ENCODE results near the gene MARK2.

Gene MARK2

GRCh38 chr11:63937713-63938478 lies 99.0 kb downstream of the MARK2 start:
- peak; percentile 65 for DNase-seq

DNA sequence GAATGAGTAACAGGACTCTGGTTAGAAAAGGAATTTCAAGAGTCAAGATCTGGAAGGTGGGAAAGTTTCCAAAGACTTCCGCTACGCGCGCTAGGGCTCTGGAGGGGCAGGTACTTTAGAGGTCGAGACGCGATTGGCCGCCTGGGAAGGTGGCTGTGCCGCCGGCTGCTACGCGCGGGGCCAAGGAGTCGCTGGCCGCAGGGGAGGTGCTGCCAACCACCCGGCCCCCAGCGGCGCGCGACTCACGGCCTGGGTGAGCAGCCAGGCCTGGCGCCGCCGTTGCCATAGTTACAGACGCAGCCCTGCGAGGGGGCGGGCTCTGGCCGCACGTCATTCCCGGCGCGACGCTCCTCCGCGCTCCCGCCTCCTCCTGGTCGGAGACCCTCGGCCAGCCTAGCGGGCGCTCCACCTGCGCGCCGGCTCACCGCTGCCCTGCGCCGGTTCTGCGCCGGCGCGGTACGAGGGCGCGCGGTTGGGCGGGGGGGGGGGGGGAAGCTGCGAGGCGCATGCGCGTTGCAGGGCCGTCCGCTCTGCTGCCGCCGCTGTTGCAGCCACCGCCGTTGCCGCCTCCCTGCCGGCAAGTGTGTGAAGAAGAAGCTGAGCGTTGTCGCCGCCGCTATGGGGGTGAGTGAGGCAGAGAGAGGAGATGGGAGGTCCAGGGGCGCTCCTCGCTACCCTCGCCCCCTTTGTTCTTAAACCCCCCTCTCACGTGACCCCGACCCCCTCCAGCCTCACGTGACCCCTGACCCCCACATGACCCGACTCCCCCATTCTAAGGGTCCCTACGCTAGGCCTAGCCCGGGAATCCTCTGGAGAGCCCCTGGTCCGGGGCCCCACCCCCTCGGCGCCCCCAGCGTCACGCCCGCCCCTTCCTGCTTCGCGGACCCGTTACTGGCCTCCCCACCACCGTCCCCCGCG lies 99.8 kb downstream of the MARK2 start, which contains the start of gene NAA40:
Gene NAA40 (plus strand): TSS at position 524 of the 918 bp plus-strand sequence. CDS start 95 bp downstream, at position 619.
- DNase-seq: peak; percentile 98

DNA sequence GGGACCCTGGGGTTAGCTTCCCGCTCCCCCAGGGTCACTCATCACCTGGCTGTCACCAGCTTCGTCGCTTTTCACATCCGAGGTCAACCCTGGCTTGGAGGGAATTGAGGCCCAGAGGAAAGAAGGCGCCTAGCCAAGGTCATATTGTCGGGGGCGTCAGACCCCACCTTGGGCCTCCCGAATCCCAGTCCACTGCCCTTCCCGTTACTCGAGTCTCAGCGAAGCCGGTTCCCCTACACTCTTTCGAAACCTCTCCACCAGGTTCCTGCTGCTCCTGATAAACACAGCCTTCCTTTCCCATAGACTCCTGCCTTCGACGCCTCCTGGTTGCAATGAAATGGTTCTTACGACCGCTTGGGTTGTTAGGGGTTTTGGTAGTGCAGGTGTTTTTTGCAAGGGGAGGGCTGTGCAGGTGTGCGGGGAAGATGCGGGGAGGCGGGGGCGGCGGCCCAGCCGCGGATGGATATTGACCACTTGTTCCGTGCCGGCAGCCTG lies 100.5 kb downstream of the MARK2 start:
- DNase-seq: peak; percentile 42

DNA sequence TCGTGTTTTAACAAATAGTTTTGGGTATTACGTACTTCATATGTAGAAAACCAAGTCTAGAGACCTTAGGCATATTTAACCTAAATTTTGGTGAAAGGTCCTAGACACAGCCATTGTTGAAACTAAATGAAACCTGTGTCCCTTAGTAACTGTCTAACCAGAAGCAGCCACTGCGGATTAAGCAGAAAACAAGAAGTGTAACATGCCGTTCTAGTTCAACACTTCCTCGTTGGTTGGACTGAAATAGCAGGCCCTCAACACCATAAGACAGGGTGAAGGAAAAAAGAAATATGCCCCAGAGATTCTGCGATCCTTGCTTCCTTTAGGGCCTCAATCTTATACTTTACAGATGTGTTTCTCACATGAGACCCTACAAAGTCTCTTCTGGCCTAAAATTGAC lies 101.9 kb downstream of the MARK2 start:
- DNase-seq: no peak

DNA sequence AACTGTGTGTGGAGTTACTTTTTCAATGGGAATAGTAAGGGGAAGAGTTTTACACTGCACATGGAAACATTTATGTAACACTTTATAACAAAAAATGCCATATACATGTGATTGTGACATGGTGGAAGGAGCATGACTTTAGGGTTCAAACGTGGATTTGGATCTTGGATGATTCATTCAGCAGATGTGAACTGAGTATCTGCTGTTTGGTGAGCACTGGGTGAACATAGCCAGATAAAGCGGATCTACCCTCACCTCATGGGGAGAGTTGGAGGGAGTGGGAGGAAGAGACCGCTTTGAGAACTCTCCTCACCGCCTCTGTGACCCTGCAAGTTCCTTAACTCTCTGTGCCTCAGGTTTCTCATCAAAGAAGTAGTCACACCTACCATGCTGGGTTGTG lies 103.0 kb downstream of the MARK2 start:
- no peak for DNase-seq

DNA sequence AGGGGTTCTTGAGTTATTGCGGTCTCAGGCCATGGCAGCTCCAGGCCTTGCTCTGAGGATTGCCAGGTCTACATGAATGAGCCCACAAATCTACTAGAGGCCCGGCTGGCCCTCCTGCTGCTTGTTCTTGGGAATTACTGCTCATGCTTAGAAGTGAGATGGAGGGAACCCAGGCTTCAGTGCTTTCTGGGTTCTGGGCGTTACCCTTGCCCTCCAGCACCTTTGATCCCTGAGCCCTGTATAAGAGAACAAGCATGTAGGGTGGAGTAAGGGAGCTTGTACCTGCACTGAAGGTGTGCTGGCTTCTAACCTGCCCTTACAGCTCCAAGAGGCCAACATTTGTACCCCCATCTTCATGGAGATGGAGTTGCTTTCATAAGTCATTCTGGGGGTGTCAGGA lies 103.9 kb downstream of the MARK2 start:
- DNase-seq: no peak

GRCh38 chr11:63944987-63945386 lies 106.1 kb downstream of the MARK2 start:
- no peak for DNase-seq

DNA sequence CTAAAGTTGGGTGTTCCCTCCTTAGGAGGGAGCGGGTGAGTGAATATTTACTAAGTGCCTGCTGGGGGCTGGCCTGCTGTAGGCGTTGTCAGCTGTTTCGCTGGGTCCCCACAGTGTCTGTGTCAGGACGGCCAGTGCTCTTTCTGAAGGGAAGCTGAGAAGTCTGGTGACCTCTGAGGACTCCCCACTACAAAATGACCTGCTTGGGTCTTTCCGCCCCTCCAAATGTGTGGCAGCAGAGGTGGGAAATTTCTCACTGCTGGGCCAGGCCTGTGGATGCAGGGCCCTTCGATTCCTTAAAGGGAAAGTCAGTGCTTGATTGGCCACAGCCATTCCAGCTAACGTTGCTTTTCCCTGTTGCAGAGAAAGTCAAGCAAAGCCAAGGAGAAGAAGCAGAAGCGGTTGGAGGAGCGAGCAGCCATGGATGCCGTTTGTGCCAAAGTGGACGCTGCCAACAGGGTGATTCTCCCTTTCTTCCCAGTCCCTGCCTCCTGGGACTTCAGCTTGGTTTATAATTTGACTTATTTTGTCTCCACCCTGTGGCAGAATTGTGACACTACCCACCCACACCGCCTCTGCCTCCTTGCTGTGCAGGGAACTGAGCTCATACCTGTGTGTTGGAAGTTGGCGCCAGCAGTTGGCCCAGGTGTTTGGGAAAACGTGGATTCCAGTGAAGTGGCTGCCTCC lies 106.7 kb downstream of the MARK2 start:
- peak; percentile 65 for DNase-seq

DNA sequence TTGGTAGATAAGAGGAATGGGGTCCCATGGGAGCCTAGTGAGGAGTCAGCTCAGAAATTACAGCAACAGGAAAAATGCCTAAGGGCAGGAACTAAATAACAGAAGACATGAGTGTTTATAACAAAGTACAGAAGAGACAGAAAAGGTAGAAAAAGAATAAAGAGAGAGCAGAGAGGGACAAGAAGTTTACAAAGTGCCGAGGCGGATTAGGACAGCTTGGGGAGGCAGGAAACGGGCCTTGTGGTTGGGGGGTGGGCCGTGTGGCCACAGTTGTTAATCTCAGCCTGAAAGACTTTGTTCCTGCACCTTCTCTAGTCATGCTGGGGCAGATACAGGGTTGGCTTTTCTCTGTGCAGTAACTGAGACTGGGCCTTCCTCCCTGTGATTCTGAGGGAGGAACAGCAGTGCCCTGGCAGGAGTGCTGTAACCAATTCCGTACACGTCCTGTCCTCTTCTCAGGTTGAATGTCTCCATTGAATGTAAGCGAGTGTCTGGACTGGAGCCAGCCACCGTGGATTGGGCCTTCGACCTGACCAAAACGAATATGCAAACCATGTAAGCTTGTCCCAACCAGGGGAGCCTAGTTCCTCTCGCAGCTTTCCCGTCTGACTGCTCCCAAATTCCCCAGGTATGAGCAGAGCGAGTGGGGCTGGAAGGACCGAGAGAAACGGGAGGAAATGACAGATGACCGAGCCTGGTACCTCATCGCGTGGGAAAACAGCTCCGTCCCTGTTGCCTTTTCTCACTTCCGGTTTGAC lies 113.0 kb downstream of the MARK2 start:
- DNase-seq: no peak

- DNase-seq: no peak
Measured at GRCh38 chr11:63952570-63952969, 113.7 kb downstream of the MARK2 start.

DNA sequence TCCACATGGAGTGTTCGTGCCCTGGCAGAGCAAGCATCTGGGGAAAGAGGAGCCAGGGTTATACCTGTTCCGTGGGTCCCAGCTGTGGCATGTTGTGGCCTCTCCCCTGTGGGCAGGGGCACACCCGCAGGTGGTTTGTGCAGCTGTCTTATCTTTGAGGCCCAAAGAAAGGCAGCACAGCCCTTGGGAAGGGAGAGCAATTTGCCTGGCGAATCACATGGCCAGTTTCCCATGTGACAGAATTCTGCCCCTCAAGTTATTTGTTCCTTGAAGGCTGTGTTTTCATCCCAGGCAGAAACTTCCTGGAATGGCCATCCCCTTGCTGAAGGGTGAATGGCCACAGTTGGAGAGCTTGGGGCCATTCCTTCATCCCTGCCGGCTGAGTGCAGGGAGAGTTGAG lies 119.1 kb downstream of the MARK2 start:
- no peak for DNase-seq
